ENCODE data around the gene GSTM4. TPM values are rescaled to one million over a fixed set of nuclear protein-coding genes. Genes with fewer than 3 reads are reported as not detected.

GSTM4 gene
- total RNA-seq, 1 experiment from 2014 or later: 22.0 TPM

- ChIA-PET POLR2A (no interaction called here), CTCF (interaction anchor here (0.5 kb wide), 1 partner anchor 552 kb away, joined by 3 read pairs; no protein-coding TSS in a partner anchor)
- Histone ChIP-seq H3K27ac (ENCODE audit: low read length) (no peak overlapping the region), H3K27me3 (ENCODE audit: control insufficient read depth, insufficient read depth, low read length) (no peaks in the 10 kb centered on the region), H3K4me1 (ENCODE audit: control insufficient read depth, insufficient read depth, low read length) (no peaks in the 10 kb centered on the region; the same call in 1 of the 2 replicates), H3K4me3 (ENCODE audit: low read depth in 2 of 2, low read length in 2 of 2) (no peak overlapping the region), H3K36me3 (ENCODE audit: control insufficient read depth, insufficient read depth, low read length) (no peaks in the 10 kb centered on the region), H3K9me3 (ENCODE audit: control insufficient read depth, insufficient read depth, low read depth, low read length) (no peaks in the 10 kb centered on the region)
- no TSS peak for BruUV-seq (replicated peaks)
- ATAC-seq (no peak), DNase-seq (ENCODE audit: low read depth, low spot score) (no peak)
- no peak for TF ChIP-seq POLR2AphosphoS5 (IDR thresholded peaks at IDR 0.05; ENCODE audit: low read depth, low read length)
- TF ChIP-seq REST (IDR thresholded peaks at IDR 0.05; ENCODE audit: insufficient read depth in 1 of 2, low read depth in 2 of 2, low read length in 1 of 2): no peak
- no peak for TF ChIP-seq SIN3A (IDR thresholded peaks at IDR 0.05; ENCODE audit: borderline replicate concordance, insufficient read depth, low read depth, low read length)
- TF ChIP-seq TCF7L2 (IDR thresholded peaks at IDR 0.05; ENCODE audit: low read depth, low read length): no peak
- TF ChIP-seq CTCF (IDR thresholded peaks at IDR 0.05): no peak
- in situ Hi-C loops (cut with HindIII; ENCODE audit: low pct_unique_long_range_greater_than_20kb, low sequenced_read_pairs) (no loop called here), intact Hi-C loops (cut with micrococcal nuclease; ENCODE audit: unreplicated experiment) (no loop called here)
These were observed 3.5 kb upstream of the GSTM4 start for GRCh38 chr1:109652402-109652801.

GRCh38 chr1:109653306-109653705 is 2.6 kb upstream of the GSTM4 start:
- in situ Hi-C loops (cut with HindIII; ENCODE audit: low pct_unique_long_range_greater_than_20kb, low sequenced_read_pairs): no loop called here
- ChIA-PET CTCF (no interaction called here), POLR2A (no interaction called here)
- Histone ChIP-seq H3K9me3 (ENCODE audit: control insufficient read depth, insufficient read depth, low read depth, low read length) (no peaks in the 10 kb centered on the region), H3K27ac (ENCODE audit: low read length) (no peak overlapping the region), H3K4me1 (ENCODE audit: control insufficient read depth, insufficient read depth, low read length) (no peaks in the 10 kb centered on the region; the same call in 1 of the 2 replicates), H3K36me3 (ENCODE audit: control insufficient read depth, insufficient read depth, low read length) (no peaks in the 10 kb centered on the region), H3K4me3 (ENCODE audit: low read depth in 2 of 2, low read length in 2 of 2) (no peak overlapping the region), H3K27me3 (ENCODE audit: control insufficient read depth, insufficient read depth, low read length) (no peaks in the 10 kb centered on the region)
- no peak for ATAC-seq
- no peak for TF ChIP-seq SIN3A (IDR thresholded peaks at IDR 0.05; ENCODE audit: borderline replicate concordance, insufficient read depth, low read depth, low read length)
- no peak for TF ChIP-seq POLR2AphosphoS5 (IDR thresholded peaks at IDR 0.05; ENCODE audit: low read depth, low read length)
- TF ChIP-seq CTCF (IDR thresholded peaks at IDR 0.05): no peak
- TF ChIP-seq REST (IDR thresholded peaks at IDR 0.05; ENCODE audit: insufficient read depth in 1 of 2, low read depth in 2 of 2, low read length in 1 of 2): no peak
- no peak for TF ChIP-seq TCF7L2 (IDR thresholded peaks at IDR 0.05; ENCODE audit: low read depth, low read length)
- DNase-seq (ENCODE audit: low read depth, low spot score): no peak
- intact Hi-C loops (cut with micrococcal nuclease; ENCODE audit: unreplicated experiment): no loop called here
- BruUV-seq (replicated peaks): no TSS peak

Measured in Panc1 (cell line).